H1 (cell line): ENCODE measurements around the gene NUDT7. TPM values are rescaled to one million over a fixed set of nuclear protein-coding genes. Genes with fewer than 3 reads are reported as not detected.

Experiments used
- CTCF ChIA-PET: fragments of 300-600 bp; sonication (Branson Sonifier 250); formaldehyde crosslinking; loops from one replicate; lab custom pipeline; 2021; ENCODE audit not compliant: partially characterized antibody; lab: Charles Lee
- POLR2A ChIA-PET: fragments of 300-600 bp; sonication (Branson Sonifier 250); formaldehyde crosslinking; loops from one replicate; lab custom pipeline; 2021; ENCODE audit warnings: inconsistent platforms; ENCODE audit not compliant: partially characterized antibody; lab: Charles Lee
- DNase-seq, 2 experiments: peaks; one replicate each; pipeline versions ENCODE4 v3.0.0 to v3.0.0-alpha.2; 2010 to 2022; ENCODE audit warnings: low spot score in 2 of 2, low read depth in 1 of 2, mixed read lengths in 1 of 2
- FAIRE-seq: peaks from 2 replicates; lab custom pipeline; 2011; peaks lifted over from hg19 to GRCh38; lab: Jason Lieb, UNC
- H2AFZ ChIP-seq: 2 replicates; pipeline ENCODE4 v1.8.1; 2012; ENCODE audit warnings: low read length, inconsistent platforms
- H2AK5ac ChIP-seq: 2 replicates; pipeline ENCODE4 v1.6.1; 2013; ENCODE audit warnings: low read depth, low read length
- H2BK120ac ChIP-seq: replicated peaks from 2 replicates; pipeline ENCODE3; 2013; ENCODE audit warnings: low read depth, low read length, inconsistent platforms
- H2BK12ac ChIP-seq: 2 replicates; pipeline ENCODE4 v1.6.1; 2013; ENCODE audit warnings: low read depth, low read length
- H2BK15ac ChIP-seq: 2 replicates; pipeline ENCODE4 v1.6.1; 2013; ENCODE audit warnings: low read length
- H2BK20ac ChIP-seq: 2 replicates; pipeline ENCODE4 v1.6.1; 2013; ENCODE audit warnings: low read length
- H2BK5ac ChIP-seq: 2 replicates; pipeline ENCODE4 v1.6.1; 2013; ENCODE audit warnings: low read depth, low read length
- H3K14ac ChIP-seq: 2 replicates; pipeline ENCODE4 v1.6.1; 2013; ENCODE audit warnings: inconsistent platforms; ENCODE audit not compliant: insufficient read length
- H3K18ac ChIP-seq: 2 replicates; pipeline ENCODE4 v1.6.1; 2013; ENCODE audit warnings: low read length; ENCODE audit errors: extremely low read depth
- H3K23ac ChIP-seq: 2 replicates; pipeline ENCODE4 v1.6.1; 2013; ENCODE audit warnings: inconsistent platforms; ENCODE audit not compliant: insufficient read length
- H3K23me2 ChIP-seq: 2 replicates; pipeline ENCODE4 v1.6.1; 2013; ENCODE audit warnings: low read depth, low read length
- H3K27ac ChIP-seq: 2 replicates; pipeline ENCODE4 v1.6.1; 2011; ENCODE audit warnings: low read depth, low read length, inconsistent platforms
- H3K27me3 ChIP-seq, 4 experiments: replicated peaks in 1 of 4; 1 replicate in 1 of 4; 2 replicates in 3 of 4; pipeline versions ENCODE4 v1.6.1 to v1.8.1; 2011 to 2013; ENCODE audit warnings: low read length in 3 of 4, mild to moderate bottlenecking in 3 of 4, inconsistent platforms in 2 of 4, mixed read lengths in 2 of 4, moderate library complexity in 1 of 4; ENCODE audit not compliant: control insufficient read depth in 3 of 4, insufficient read depth in 3 of 4; ENCODE audit errors: extremely low read depth in 1 of 4
- H3K36me3 ChIP-seq, 4 experiments: 2 replicates each; pipeline versions ENCODE4 v1.6.1 to v1.8.1; 2011 to 2013; ENCODE audit warnings: mild to moderate bottlenecking in 4 of 4, low read length in 3 of 4, moderate library complexity in 2 of 4, control low read depth in 1 of 4, inconsistent platforms in 1 of 4; ENCODE audit not compliant: insufficient read depth in 4 of 4, control insufficient read depth in 2 of 4
- H3K4ac ChIP-seq: replicated peaks from 2 replicates; pipeline ENCODE3; 2013; ENCODE audit warnings: low read length, low read depth, mixed read lengths, inconsistent platforms; ENCODE audit not compliant: insufficient read length
- H3K4me1 ChIP-seq, 4 experiments: replicated peaks in 1 of 4; 1 replicate in 1 of 4; 2 replicates in 3 of 4; pipeline versions ENCODE4 v1.6.1 to v1.8.1; 2011 to 2013; ENCODE audit warnings: low read length in 3 of 4, inconsistent platforms in 2 of 4, mixed read lengths in 1 of 4; ENCODE audit not compliant: insufficient read depth in 4 of 4, control insufficient read depth in 3 of 4
- H3K4me2 ChIP-seq, 2 experiments: 2 replicates each; pipeline versions ENCODE4 v1.6.1 to v1.8.1; 2011 to 2013; ENCODE audit warnings: low read depth in 2 of 2, low read length in 2 of 2, control low read depth in 1 of 2, inconsistent platforms in 1 of 2, mild to moderate bottlenecking in 1 of 2; ENCODE audit not compliant: insufficient read depth in 1 of 2
- H3K4me3 ChIP-seq, 4 experiments: fragments of 200-600, 300-600 bp in 1 of 4; sonication (generic), shearing (Covaris generic), sonication (Bioruptor Twin) in 1 of 4; 2 replicates each; pipeline versions ENCODE4 v1.5.1 to v1.8.1; 2011 to 2016; ENCODE audit warnings: low read length in 4 of 4, low read depth in 3 of 4, control low read depth in 2 of 4, inconsistent platforms in 2 of 4, mild to moderate bottlenecking in 2 of 4, mixed read lengths in 1 of 4, moderate library complexity in 1 of 4; ENCODE audit not compliant: insufficient read depth in 2 of 4; ENCODE audit errors: extremely low read depth in 1 of 4
- H3K56ac ChIP-seq: replicated peaks from 2 replicates; pipeline ENCODE3; 2013; ENCODE audit warnings: low read depth, mild to moderate bottlenecking, mixed read lengths, low read length, inconsistent platforms; ENCODE audit not compliant: insufficient read length
- H3K79me1 ChIP-seq: 2 replicates; pipeline ENCODE4 v1.6.1; 2013; ENCODE audit warnings: low read depth, low read length, control low read depth
- H3K79me2 ChIP-seq, 2 experiments: 2 replicates each; pipeline versions ENCODE4 v1.6.1 to v1.8.1; 2012 to 2013; ENCODE audit warnings: low read length in 2 of 2, mild to moderate bottlenecking in 2 of 2, inconsistent platforms in 1 of 2; ENCODE audit not compliant: insufficient read depth in 2 of 2, control insufficient read depth in 1 of 2
- H3K9ac ChIP-seq, 4 experiments: replicated peaks in 1 of 4; 1 replicate in 1 of 4; 2 replicates in 3 of 4; pipeline versions ENCODE4 v1.6.1 to v1.8.1; 2011 to 2013; ENCODE audit warnings: low read depth in 3 of 4, low read length in 3 of 4, control low read depth in 2 of 4, mild to moderate bottlenecking in 2 of 4, moderate library complexity in 2 of 4, inconsistent platforms in 1 of 4; ENCODE audit errors: extremely low read depth in 1 of 4
- H3K9me3 ChIP-seq, 2 experiments: 2 replicates each; pipeline versions ENCODE4 v1.6.1 to v1.8.1; 2012 to 2013; ENCODE audit warnings: mild to moderate bottlenecking in 2 of 2, moderate library complexity in 2 of 2, control low read depth in 1 of 2, inconsistent platforms in 1 of 2, low read depth in 1 of 2, low read length in 1 of 2, mixed read lengths in 1 of 2; ENCODE audit not compliant: insufficient read depth in 2 of 2
- H4K20me1 ChIP-seq, 2 experiments: replicated peaks in 1 of 2; 2 replicates each; pipeline versions ENCODE3 to v1.8.1; 2011 to 2013; ENCODE audit warnings: inconsistent platforms in 2 of 2, low read length in 2 of 2, mild to moderate bottlenecking in 1 of 2; ENCODE audit not compliant: insufficient read depth in 2 of 2, control insufficient read depth in 1 of 2
- H4K5ac ChIP-seq: 2 replicates; pipeline ENCODE4 v1.6.1; 2013; ENCODE audit warnings: low read length, low read depth, mixed read lengths, inconsistent platforms; ENCODE audit not compliant: insufficient read length
- H4K8ac ChIP-seq: 2 replicates; pipeline ENCODE4 v1.8.0; 2013; ENCODE audit warnings: mild to moderate bottlenecking, moderate library complexity, low read length, inconsistent platforms; ENCODE audit not compliant: insufficient read depth; ENCODE audit errors: extremely low read depth
- H4K91ac ChIP-seq: replicated peaks from 2 replicates; pipeline ENCODE3; 2013; ENCODE audit warnings: low read length, mixed read lengths, inconsistent platforms; ENCODE audit not compliant: insufficient read length
- CHD2 ChIP-seq: IDR thresholded peaks from 2 replicates; pipeline ENCODE4 v1.6.1; 2012; ENCODE audit warnings: low read length, improper control_type of control experiment
- CREB1 ChIP-seq: IDR thresholded peaks from 2 replicates; pipeline ENCODE4 v1.6.1; 2012; ENCODE audit warnings: inconsistent platforms
- JUND ChIP-seq: IDR thresholded peaks from 2 replicates; pipeline ENCODE4 v1.6.1; 2011; ENCODE audit warnings: mild to moderate bottlenecking, improper control_type of control experiment, low read length
- PHF8 ChIP-seq: fragments of 200-600 bp; sonication (generic); conservative IDR thresholded peaks from 2 replicates; pipeline ENCODE4 v1.7.1; 2012; ENCODE audit warnings: low read depth, mild to moderate bottlenecking, inconsistent platforms, low read length, moderate library complexity
- POU5F1 ChIP-seq: IDR thresholded peaks from 2 replicates; pipeline ENCODE4 v1.6.1; 2011; ENCODE audit warnings: low read depth, mild to moderate bottlenecking, low read length, moderate library complexity
- SIX5 ChIP-seq: IDR thresholded peaks from 2 replicates; pipeline ENCODE4 v1.6.1; 2011; ENCODE audit warnings: mild to moderate bottlenecking, low read depth, low read length
- TAF1 ChIP-seq: IDR thresholded peaks from 2 replicates; pipeline ENCODE4 v1.6.1; 2011; ENCODE audit warnings: mild to moderate bottlenecking, low read depth, low read length
- TAF7 ChIP-seq: optimal IDR thresholded peaks from 2 replicates; pipeline ENCODE3; 2011; ENCODE audit warnings: low read depth, mild to moderate bottlenecking, inconsistent platforms, low read length, moderate library complexity, borderline replicate concordance
- WGBS, 2 experiments: shearing (Covaris generic) in 1 of 2; methylation state at CpG; one replicate each; pipeline versions ENCODE4 v1.1.6 to v1.1.7; 2013 to 2015; ENCODE audit warnings: low lambda C conversion rate in 2 of 2, mixed read lengths in 2 of 2, inconsistent platforms in 1 of 2, low coverage in 1 of 2, missing lambda C conversion rate in 1 of 2; ENCODE audit not compliant: insufficient replicate concordance in 2 of 2, insufficient coverage in 1 of 2, insufficient read length in 1 of 2; ENCODE audit errors: extremely low coverage in 1 of 2, missing lambda C conversion rate in 1 of 2; 5-methylcytosine and 5-hydroxymethylcytosine counted together
- polyA plus RNA-seq, 7 experiments: library from polyadenylated mRNA; depleted of rRNA in 3 of 7; stranded (reverse) in 5 of 7; unstranded in 2 of 7; fragments of >200 nt in 5 of 7; fragments of 200-250 nt in 2 of 7; gene quantifications; 1 replicate in 5 of 7; 2 replicates in 1 of 7; 4 replicates in 1 of 7; pipeline versions ENCODE4 v1.2.1 to v1.2.3, GENCODE V29; 2011 to 2013; ENCODE audit warnings: missing spikeins in 2 of 7, mixed read lengths in 2 of 7
- total RNA-seq: library from RNA; stranded (reverse); fragmentation: NEBNext Ultra II Directional; extraction: Animal tissue kit (Norgen Biotek cat#: 25700); gene quantifications from 2 replicates; pipeline ENCODE4 v1.2.1, GENCODE V29; 2021
- TF ChIP-seq, protein P1 (sequence below): IDR thresholded peaks from 2 replicates; pipeline ENCODE4 v1.6.1; 2012; ENCODE audit warnings: inconsistent platforms
- TF ChIP-seq, protein P2 (sequence below): IDR thresholded peaks from 2 replicates; pipeline ENCODE4 v1.6.1; 2011; ENCODE audit warnings: low read depth, mild to moderate bottlenecking, low read length; ENCODE audit not compliant: insufficient read depth

NUDT7 gene
- total and polyA plus RNA-seq, 2 of the 8 experiments (the other 6 are each of a cell fraction or from before 2014, with no cell fraction given), result 8.8 to 19.7 TPM

DNA sequence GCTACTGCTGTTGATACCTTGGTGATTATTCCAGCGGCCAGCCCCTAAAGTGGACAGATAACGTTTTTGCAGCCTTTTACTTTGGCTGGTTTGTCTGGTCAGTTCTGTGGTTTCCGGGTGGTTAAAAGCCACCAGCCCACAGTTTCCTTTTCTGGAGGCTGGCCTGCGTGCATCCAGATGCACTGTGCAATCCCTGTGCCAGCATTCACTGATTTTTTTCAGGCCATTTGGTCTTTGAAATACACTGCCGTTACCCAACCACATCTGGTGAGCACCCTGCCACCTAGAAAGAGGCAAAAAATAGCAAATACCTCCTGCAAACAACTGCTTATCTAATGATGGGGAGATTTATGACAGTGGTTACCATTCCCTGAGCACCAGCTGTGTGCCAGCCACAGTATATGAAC, 797 bp downstream of the NUDT7 start:
- no peak overlapping the region for H3K56ac ChIP-seq
- 54% methylated on average over 5 of the region's 5 CpGs; no CpG with 5 or more reads in 1 of the 2 experiments for WGBS, 2 experiments

More for the DNA sequence above, 797 bp downstream of the NUDT7 start:
- POLR2A ChIA-PET, result no interaction called here
- peak overlapping the region; percentile 81; the same call in 1 of the 2 replicates for H4K8ac ChIP-seq
- no peaks in the 10 kb centered on the region for H3K79me1 ChIP-seq
- H3K27ac ChIP-seq, result peak overlapping the region; percentile 85
- no peak overlapping the region for H4K91ac ChIP-seq
- H3K9me3 ChIP-seq, result no peaks in the 10 kb centered on the region
- H3K23me2 ChIP-seq, result no peaks in the 10 kb centered on the region
- H3K79me2 ChIP-seq, result no peaks in the 10 kb centered on the region
- peaks cover 0 to 4% (median 3%) of the 10 kb centered on the region in 4 experiments; a peak in 3 of 7 replicates for H3K4me1 ChIP-seq
- TF ChIP-seq JUND (no peak), TAF1 (no peak), TAF7 (no peak), SIX5 (no peak), POU5F1 (no peak), PHF8 (no peak), CHD2 (no peak), CREB1 (no peak)
- TF ChIP-seq, protein P1, sequence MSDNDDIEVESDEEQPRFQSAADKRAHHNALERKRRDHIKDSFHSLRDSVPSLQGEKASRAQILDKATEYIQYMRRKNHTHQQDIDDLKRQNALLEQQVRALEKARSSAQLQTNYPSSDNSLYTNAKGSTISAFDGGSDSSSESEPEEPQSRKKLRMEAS, result no peak
- TF ChIP-seq, protein P2, sequence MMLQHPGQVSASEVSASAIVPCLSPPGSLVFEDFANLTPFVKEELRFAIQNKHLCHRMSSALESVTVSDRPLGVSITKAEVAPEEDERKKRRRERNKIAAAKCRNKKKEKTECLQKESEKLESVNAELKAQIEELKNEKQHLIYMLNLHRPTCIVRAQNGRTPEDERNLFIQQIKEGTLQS, result no peak
- TF ChIP-seq, all 59 proteins: peak for 0
- Histone ChIP-seq H2BK12ac (no peak overlapping the region), H4K5ac (no peak overlapping the region), H3K23ac (no peak overlapping the region), H2BK15ac (no peak overlapping the region), H3K4me2 (peak overlapping the region; percentile 69 to 73), H2AFZ (peak overlapping the region; percentile 71; the same call in 1 of the 2 replicates), H2BK20ac (no peak overlapping the region), H3K18ac (no peak overlapping the region), H4K20me1 (no peaks in the 10 kb centered on the region), H2BK5ac (0 out of 2 replicates have a peak overlapping the region, but pooled peaks have one; percentile 55), H3K9ac (peak overlapping the region in 3 of 4 experiments; percentile 37 to 75 (median 62); a peak in 6 of 7 replicates), H2BK120ac (no peak overlapping the region), H2AK5ac (no peak overlapping the region), H3K4ac (no peak overlapping the region), H3K36me3 (no peaks in the 10 kb centered on the region), H3K4me3 (peak overlapping the region; percentile 41 to 76 (median 69)), H3K14ac (no peak overlapping the region), H3K27me3 (no peaks in the 10 kb centered on the region)
- CTCF ChIA-PET, result interaction anchor here (0.6 to 1.1 kb wide), 2 partner anchors 59 to 248 kb away, joined by 3 to 5 read pairs; no protein-coding TSS in a partner anchor
- no peak for FAIRE-seq
- DNase-seq, result no peak
